T-helper 9 cell (primary cell): ENCODE measurements around the gene SLC39A12.

ENCODE experiments used
- DNase-seq: peaks from one replicate; pipeline ENCODE4 v3.0.0-alpha.2; 2020

The SLC39A12 gene

GRCh38 chr10:18066947-18067346, 115.2 kb downstream of the SLC39A12 start:
- no peak for DNase-seq

- no peak for DNase-seq
Observed at GRCh38 chr10:18068401-18068800, 116.7 kb downstream of the SLC39A12 start.

DNA sequence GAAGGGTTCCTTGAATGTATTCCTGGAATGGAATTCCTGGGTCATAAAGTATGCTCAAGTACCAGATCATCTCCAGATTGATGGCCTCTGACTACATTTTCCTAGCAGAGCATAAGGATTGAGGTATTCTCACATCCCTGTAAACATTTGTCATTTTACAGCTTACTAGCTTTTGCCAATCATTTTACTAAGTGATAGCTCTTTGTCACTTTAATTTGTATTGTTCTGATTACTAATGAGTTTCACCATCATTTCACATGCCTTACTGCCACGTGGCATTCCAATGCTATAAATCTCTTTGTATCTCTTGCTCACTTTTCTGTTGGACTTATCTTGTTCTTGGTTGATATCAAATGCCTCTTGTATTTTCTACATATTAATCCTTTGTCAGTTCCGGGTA, 119.9 kb downstream of the SLC39A12 start:
- no peak for DNase-seq

GRCh38 chr10:18073314-18073713, 121.6 kb downstream of the SLC39A12 start:
- no peak for DNase-seq

GRCh38 chr10:18075881-18076280, 124.2 kb downstream of the SLC39A12 start:
- DNase-seq, result no peak

GRCh38 chr10:18079665-18080295, 128.1 kb downstream of the SLC39A12 start:
- no peak for DNase-seq

GRCh38 chr10:18082381-18082780, 130.7 kb downstream of the SLC39A12 start:
- no peak for DNase-seq

DNA sequence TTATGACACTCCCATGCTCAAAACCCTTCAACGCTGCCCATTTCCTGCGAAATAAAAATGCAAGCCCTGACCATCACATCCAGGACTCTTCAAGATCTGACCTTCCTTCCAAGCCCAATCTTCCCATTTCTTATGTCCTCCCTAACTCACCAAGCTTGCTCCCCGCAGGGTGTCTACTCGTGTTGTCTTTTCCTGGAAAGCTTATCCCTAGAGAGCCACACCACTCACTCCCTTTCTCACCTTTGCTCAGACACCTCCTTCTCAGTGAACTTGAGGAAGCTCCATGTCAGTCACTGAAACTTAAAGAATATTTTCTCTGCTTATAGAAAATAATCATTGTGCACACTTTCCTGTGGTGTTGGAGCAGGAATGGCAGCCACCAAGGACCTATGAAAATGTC, 134.1 kb downstream of the SLC39A12 start:
- DNase-seq, result no peak

DNA sequence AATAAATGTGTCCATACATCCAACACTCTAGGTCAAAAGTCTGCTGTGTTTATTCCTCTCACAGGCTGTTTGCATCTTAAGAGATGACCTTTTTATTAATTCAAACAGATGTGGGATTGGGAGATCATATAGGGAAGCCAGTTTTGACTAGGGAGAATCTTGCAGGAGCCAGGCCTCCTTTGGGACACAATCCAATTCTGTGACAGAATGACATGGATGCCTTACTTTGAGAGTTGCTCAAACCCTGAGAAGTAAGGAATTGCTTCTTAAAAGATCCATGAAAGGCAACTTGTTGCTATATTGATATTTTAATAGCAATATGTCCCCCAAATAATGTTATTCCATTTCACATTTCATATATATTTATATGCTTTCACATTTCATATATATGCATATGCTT, 135.0 kb downstream of the SLC39A12 start:
- no peak for DNase-seq

GRCh38 chr10:18087355-18087754, 135.6 kb downstream of the SLC39A12 start:
- no peak for DNase-seq
